Right lobe of liver (tissue), 4 donors: ENCODE results near the gene TMC8.
"Not testable (repeated sequence)": the region's sequence is repeated elsewhere in the genome, so short reads cannot be mapped to it uniquely, and the experiment has no call there.

Source experiments
- CTCF ChIP-seq, 4 donors: fragments of 200-600 bp in 3 of 4; fragments of 450-650 bp in 1 of 4; IDR thresholded peaks; one replicate each; pipeline versions ENCODE4 v1.5.1 to v1.8.0; 2016 to 2022; ENCODE audit warnings: antibody characterized with exemption in 4 of 4, mild to moderate bottlenecking in 2 of 4
- POLR2A ChIP-seq: fragments of 450-650 bp; IDR thresholded peaks from one replicate; pipeline ENCODE4 v1.6.1; 2017; ENCODE audit warnings: antibody characterized with exemption, mild to moderate bottlenecking
- donor health status: DM: no; HTN: no; CAD: no.
- donor health status: DM: no; HTN: no; CAD: no.
- donor health status: DM: no; HTN: yes; CAD: no.

DNA sequence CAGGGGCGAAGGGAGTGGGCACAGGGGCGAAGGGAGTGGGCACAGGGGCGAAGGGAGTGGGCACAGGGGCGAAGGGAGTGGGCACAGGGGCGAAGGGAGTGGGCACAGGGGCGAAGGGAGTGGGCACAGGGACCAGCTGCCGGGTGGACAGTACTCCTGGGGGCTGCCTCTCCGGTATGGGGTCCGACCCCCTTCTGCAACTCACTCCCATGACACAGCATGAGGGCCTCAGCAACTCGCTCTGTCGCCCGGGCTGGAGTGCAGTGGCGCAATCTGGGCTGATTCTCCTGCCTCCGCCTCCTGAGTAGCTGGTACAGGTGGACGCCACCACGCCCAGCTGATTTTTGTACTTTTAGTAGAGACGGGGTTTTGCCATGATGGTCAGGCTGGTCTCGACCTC lies 14.8 kb upstream of the TMC8 start:
- not testable (repeated sequence) for TF ChIP-seq POLR2A; CTCF (IDR thresholded peaks at IDR 0.05)
